GM12878 (cell line): ENCODE measurements around the gene MACROD2. TPM values are rescaled to one million over a fixed set of nuclear protein-coding genes. Genes with fewer than 3 reads are reported as not detected.

Experiments
- ATAC-seq: fragments of 200-7000 bp; cut with Tn5 transposase; 3 replicates; pipeline ENCODE4 v1.9.1; 2020; ENCODE audit warnings: mild to moderate bottlenecking, moderate library complexity
- BruUV-seq: library from RNA; stranded (reverse); fragments of 400-500 nt; replicated peaks from 2 replicates; lab custom pipeline; 2021; lab: Mats Ljungman, UMichigan
- CTCF ChIA-PET: fragments of 300-600 bp; sonication (Branson Sonifier 250); formaldehyde crosslinking; extraction: SDS; loops from one replicate; lab custom pipeline; 2021; ENCODE audit warnings: inconsistent platforms; lab: Yijun Ruan, JAX
- POLR2A ChIA-PET: fragments of 350-600 bp; formaldehyde crosslinking; extraction: SDS; loops from one replicate; lab custom pipeline; 2021; ENCODE audit warnings: inconsistent platforms; lab: Charles Lee
- RAD21 ChIA-PET: fragments of 300-600 bp; sonication (Branson Sonifier 250); formaldehyde crosslinking; loops from one replicate; lab custom pipeline; 2023; ENCODE audit warnings: antibody characterized with exemption; ENCODE audit not compliant: unreplicated experiment; lab: Charles Lee
- SMC1A ChIA-PET: fragments of 300-600 bp; sonication (Branson Sonifier 250); formaldehyde crosslinking; loops from one replicate; lab custom pipeline; 2023; ENCODE audit not compliant: unreplicated experiment, uncharacterized antibody; lab: Charles Lee
- DNase-seq: peaks from one replicate; pipeline ENCODE4 v3.0.0-alpha.2; 2011; ENCODE audit warnings: low read depth, low spot score
- FAIRE-seq: peaks from 3 replicates; lab custom pipeline; 2011; peaks lifted over from hg19 to GRCh38; lab: Jason Lieb, UNC
- H2AFZ ChIP-seq: 2 replicates; pipeline ENCODE4 v1.6.0; 2011; ENCODE audit warnings: low read depth, low read length, control low read depth; ENCODE audit not compliant: control insufficient read depth
- H3K27ac ChIP-seq: 2 replicates; pipeline ENCODE4 v1.5.1; 2011; ENCODE audit warnings: control low read depth; ENCODE audit not compliant: control insufficient read depth, insufficient read depth
- H3K27me3 ChIP-seq, 2 experiments: replicated peaks in 1 of 2; 2 replicates each; pipeline versions ENCODE4 v1.6.0 to v1.6.1; 2011; ENCODE audit warnings: low read length in 1 of 2; ENCODE audit not compliant: control insufficient read depth in 2 of 2, insufficient read depth in 2 of 2
- H3K36me3 ChIP-seq, 2 experiments: 2 replicates each; pipeline ENCODE4 v1.5.1; 2011; ENCODE audit warnings: low read length in 1 of 2; ENCODE audit not compliant: control insufficient read depth in 2 of 2, insufficient read depth in 2 of 2
- H3K4me1 ChIP-seq: 2 replicates; pipeline ENCODE4 v1.6.1; 2011; ENCODE audit warnings: mild to moderate bottlenecking, low read length, moderate library complexity, mixed read lengths; ENCODE audit not compliant: control insufficient read depth, insufficient read depth
- H3K4me2 ChIP-seq: 2 replicates; pipeline ENCODE4 v1.6.0; 2011; ENCODE audit warnings: control low read depth; ENCODE audit not compliant: control insufficient read depth, insufficient read depth
- H3K4me3 ChIP-seq: fragments of 200-600 bp; sonication (generic); 2 replicates; pipeline ENCODE4 v1.5.1; 2016
- H3K79me2 ChIP-seq: 2 replicates; pipeline ENCODE4 v1.6.0; 2011; ENCODE audit warnings: low read length; ENCODE audit not compliant: control insufficient read depth, insufficient read depth
- H3K9ac ChIP-seq: 2 replicates; pipeline ENCODE4 v1.8.0; 2011; ENCODE audit warnings: low read length, control low read depth, mixed read lengths; ENCODE audit not compliant: control insufficient read depth, insufficient read depth
- H3K9me3 ChIP-seq: replicated peaks from 3 replicates; pipeline ENCODE4 v1.5.1; 2011; ENCODE audit warnings: mild to moderate bottlenecking, low read length; ENCODE audit not compliant: control insufficient read depth, insufficient read depth
- H4K20me1 ChIP-seq: 2 replicates; pipeline ENCODE4 v1.6.0; 2011; ENCODE audit not compliant: control insufficient read depth, insufficient read depth
- ASH2L ChIP-seq: fragments of 300-600, 200-600 bp; sonication (generic); IDR thresholded peaks from 2 replicates; pipeline ENCODE4 v1.6.1; 2017; ENCODE audit warnings: low read depth, mild to moderate bottlenecking, borderline replicate concordance
- KDM1A ChIP-seq: fragments of 200-600 bp; sonication (generic); IDR thresholded peaks from 2 replicates; pipeline ENCODE4 v1.6.1; 2016; ENCODE audit warnings: borderline replicate concordance
- MYC ChIP-seq: IDR thresholded peaks from 2 replicates; pipeline ENCODE4 v1.6.1; 2011; ENCODE audit warnings: mild to moderate bottlenecking, low read length, moderate library complexity, inconsistent platforms; ENCODE audit not compliant: insufficient read depth, insufficient replicate concordance, insufficient read length, severe bottlenecking
- NR2C1 ChIP-seq: fragments of 450-650 bp; IDR thresholded peaks from 2 replicates; pipeline ENCODE4 v1.6.1; 2017; ENCODE audit warnings: antibody characterized with exemption, mild to moderate bottlenecking, moderate library complexity
- PBX3 ChIP-seq: IDR thresholded peaks from 2 replicates; pipeline ENCODE4 v1.6.1; 2011; ENCODE audit warnings: mild to moderate bottlenecking, low read depth, low read length, moderate library complexity; ENCODE audit not compliant: insufficient replicate concordance
- TAF1 ChIP-seq: IDR thresholded peaks from 2 replicates; pipeline ENCODE4 v1.6.1; 2011; ENCODE audit warnings: mild to moderate bottlenecking, low read depth, low read length, borderline replicate concordance
- USF2 ChIP-seq: IDR thresholded peaks from 2 replicates; pipeline ENCODE4 v1.6.1; 2011; ENCODE audit warnings: low read depth, low read length, improper control_type of control experiment, borderline replicate concordance
- YY1 ChIP-seq: IDR thresholded peaks from 2 replicates; pipeline ENCODE4 v1.6.1; 2011; ENCODE audit warnings: low read depth, mild to moderate bottlenecking, low read length
- ZNF274 ChIP-seq: IDR thresholded peaks from one replicate; pipeline ENCODE4 v1.8.0; 2011; ENCODE audit not compliant: insufficient read length, insufficient read depth
- WGBS: methylation state at CpG from one replicate; pipeline ENCODE4 v1.1.6; 2016; ENCODE audit warnings: low lambda C conversion rate; ENCODE audit not compliant: insufficient replicate concordance, insufficient coverage; ENCODE audit errors: missing lambda C conversion rate; 5-methylcytosine and 5-hydroxymethylcytosine counted together
- in situ Hi-C: fragments of 300-500 bp; cut with MboI; formaldehyde crosslinking; loops from 9 replicates; pipeline ENCODE4 v1.14.3; 2018; ENCODE audit warnings: mixed read lengths
- intact Hi-C: fragments of 100-400 bp; cut with micrococcal nuclease; formaldehyde crosslinking; loops from one replicate; pipeline ENCODE4 v1.14.2; 2022; ENCODE audit not compliant: unreplicated experiment
- polyA plus RNA-seq, 11 experiments: library from polyadenylated mRNA; depleted of rRNA in 4 of 11; unstranded in 6 of 11; stranded (reverse) in 5 of 11; fragments of >200 nt; fragmentation: Nextera tagmentation in 4 of 11; fragmentation: Illumina TruSeq in 1 of 11; extraction: Ambion mirVana in 4 of 11; extraction: Trizol in 1 of 11; gene quantifications; 1 replicate in 1 of 11; 2 replicates in 10 of 11; pipeline versions ENCODE4 v1.2.1 to v1.2.3, GENCODE V29; 2011 to 2016; ENCODE audit warnings: inconsistent platforms in 2 of 11, missing spikeins in 2 of 11, low read depth in 1 of 11
- total RNA-seq, 4 experiments: library from RNA; depleted of rRNA in 3 of 4; stranded (reverse); fragments of >200 nt in 3 of 4; fragmentation: Illumina TruSeq in 1 of 4; extraction: Trizol in 1 of 4; gene quantifications; 2 replicates each; pipeline versions ENCODE4 v1.2.1 to v1.2.3, GENCODE V29; 2013 to 2021

The MACROD2 gene
- total and polyA plus RNA-seq, 10 of the 15 experiments (the other 5 are each of a cell fraction or from before 2014, with no cell fraction given): 1.1 to 21.5 (median 2.2) TPM

DNA sequence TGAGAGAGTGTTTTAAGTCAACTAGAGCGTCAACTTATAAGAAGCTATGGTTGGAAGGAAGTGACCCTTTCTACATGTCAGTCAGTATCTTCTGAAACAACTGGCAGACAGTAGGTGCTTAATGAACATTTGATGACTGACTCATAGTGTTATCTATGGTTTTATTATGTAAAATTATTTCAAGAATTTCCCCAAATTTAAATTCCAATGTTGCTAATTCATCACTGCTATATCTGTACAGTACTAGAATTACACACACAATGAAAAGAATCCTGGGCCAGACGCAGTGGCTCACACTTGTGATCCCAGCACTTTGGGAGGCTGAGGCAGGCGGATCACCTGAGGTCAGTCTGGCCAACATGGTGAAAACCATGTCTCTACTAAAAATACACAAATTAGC, 1063.5 kb downstream of the MACROD2 start:
- H3K9me3 ChIP-seq: no peaks in the 10 kb centered on the region
- H3K27ac ChIP-seq: no peak overlapping the region
- ATAC-seq: no peak
- no TSS peak for BruUV-seq
- H3K36me3 ChIP-seq: no peaks in the 10 kb centered on the region
- TF ChIP-seq ZNF274 (no peak), KDM1A (no peak), PBX3 (no peak), NR2C1 (no peak), YY1 (no peak), MYC (no peak), TAF1 (no peak), ASH2L (no peak), USF2 (no peak)
- TF ChIP-seq, all 136 proteins: peak for 0
- in situ Hi-C loops (no loop called here), intact Hi-C loops (no loop called here)
- Histone ChIP-seq H3K27me3 (no peaks in the 10 kb centered on the region), H3K9ac (no peak overlapping the region), H4K20me1 (no peaks in the 10 kb centered on the region), H3K4me2 (no peak overlapping the region), H2AFZ (no peak overlapping the region), H3K4me1 (no peaks in the 10 kb centered on the region), H3K4me3 (no peak overlapping the region), H3K79me2 (no peaks in the 10 kb centered on the region)
- POLR2A ChIA-PET: no interaction called here
- CTCF ChIA-PET: no interaction called here
- FAIRE-seq (no peak), DNase-seq (no peak)
- RAD21 ChIA-PET: no interaction called here
- SMC1A ChIA-PET: no interaction called here
- WGBS: 56% methylated on average over 3 of the region's 3 CpGs
